MM.1S (cell line): ENCODE data around the gene NMRK1.

ENCODE experiments used
- DNase-seq: peaks from one replicate; pipeline ENCODE4 v3.0.0-alpha.2; 2015
- H2AFZ ChIP-seq: fragments of 300-600 bp; sonication (generic); 2 replicates; pipeline ENCODE4 v1.6.0; 2016; ENCODE audit warnings: antibody characterized with exemption, low read length
- H3F3A ChIP-seq: fragments of 300-600 bp; sonication (generic); 2 replicates; pipeline ENCODE4 v1.6.1; 2016; ENCODE audit warnings: mild to moderate bottlenecking, antibody characterized with exemption, low read length, moderate library complexity, mixed read lengths; ENCODE audit not compliant: insufficient read depth
- H3K27ac ChIP-seq: fragments of 300-600 bp; sonication (generic); 2 replicates; pipeline ENCODE4 v1.5.1; 2016; ENCODE audit warnings: mild to moderate bottlenecking, low read length
- H3K27me3 ChIP-seq: fragments of 300-600 bp; sonication (generic); replicated peaks from 2 replicates; pipeline ENCODE4 v1.6.0; 2016; ENCODE audit warnings: low read length; ENCODE audit not compliant: insufficient read depth
- H3K36me3 ChIP-seq: fragments of 300-600 bp; sonication (generic); replicated peaks from 2 replicates; pipeline ENCODE4 v1.6.1; 2016; ENCODE audit warnings: mild to moderate bottlenecking, low read length, mixed read lengths; ENCODE audit not compliant: insufficient read depth
- H3K4me1 ChIP-seq: fragments of 300-600 bp; sonication (generic); 2 replicates; pipeline ENCODE4 v1.6.1; 2016; ENCODE audit warnings: low read length, mixed read lengths
- H3K4me2 ChIP-seq: fragments of 300-600 bp; sonication (generic); 2 replicates; pipeline ENCODE4 v1.6.0; 2016; ENCODE audit warnings: low read depth, low read length
- H3K4me3 ChIP-seq: fragments of 300-600 bp; sonication (generic); 2 replicates; pipeline ENCODE4 v1.5.1; 2016; ENCODE audit warnings: low read length, mixed read lengths
- H3K79me2 ChIP-seq: fragments of 300-600 bp; sonication (generic); 2 replicates; pipeline ENCODE4 v1.6.1; 2016; ENCODE audit warnings: mixed run types, low read length, mixed read lengths
- H3K9ac ChIP-seq: fragments of 300-600 bp; sonication (generic); 2 replicates; pipeline ENCODE4 v1.6.1; 2016; ENCODE audit warnings: low read length, mixed read lengths
- H3K9me2 ChIP-seq: fragments of 300-600 bp; sonication (generic); replicated peaks from 2 replicates; pipeline ENCODE4 v1.6.1; 2016; ENCODE audit warnings: mild to moderate bottlenecking, low read length, mixed read lengths; ENCODE audit not compliant: insufficient read depth
- H3K9me3 ChIP-seq: fragments of 300-600 bp; sonication (generic); replicated peaks from 2 replicates; pipeline ENCODE4 v1.6.1; 2016; ENCODE audit warnings: mild to moderate bottlenecking, low read length, mixed read lengths; ENCODE audit not compliant: insufficient read depth
- H4K20me1 ChIP-seq: fragments of 300-600 bp; sonication (generic); 2 replicates; pipeline ENCODE4 v1.6.1; 2016; ENCODE audit warnings: mild to moderate bottlenecking, low read length, moderate library complexity, mixed read lengths; ENCODE audit not compliant: insufficient read depth
- EZH2 ChIP-seq: fragments of 300-600 bp; sonication (generic); optimal IDR thresholded peaks from 2 replicates; pipeline ENCODE3; 2017; ENCODE audit warnings: low read depth, mild to moderate bottlenecking, antibody characterized with exemption, low read length, mixed read lengths
- EZH2phosphoT487 ChIP-seq: fragments of 300-600 bp; sonication (generic); IDR thresholded peaks from 2 replicates; pipeline ENCODE4 v1.6.1; 2018; ENCODE audit warnings: antibody characterized with exemption, low read length
- TF ChIP-seq, protein P1 (sequence below): fragments of 300-600 bp; sonication (generic); IDR thresholded peaks from 2 replicates; pipeline ENCODE4 v1.5.1; 2016; ENCODE audit warnings: antibody characterized with exemption, low read length, mixed read lengths

Gene NMRK1

DNA sequence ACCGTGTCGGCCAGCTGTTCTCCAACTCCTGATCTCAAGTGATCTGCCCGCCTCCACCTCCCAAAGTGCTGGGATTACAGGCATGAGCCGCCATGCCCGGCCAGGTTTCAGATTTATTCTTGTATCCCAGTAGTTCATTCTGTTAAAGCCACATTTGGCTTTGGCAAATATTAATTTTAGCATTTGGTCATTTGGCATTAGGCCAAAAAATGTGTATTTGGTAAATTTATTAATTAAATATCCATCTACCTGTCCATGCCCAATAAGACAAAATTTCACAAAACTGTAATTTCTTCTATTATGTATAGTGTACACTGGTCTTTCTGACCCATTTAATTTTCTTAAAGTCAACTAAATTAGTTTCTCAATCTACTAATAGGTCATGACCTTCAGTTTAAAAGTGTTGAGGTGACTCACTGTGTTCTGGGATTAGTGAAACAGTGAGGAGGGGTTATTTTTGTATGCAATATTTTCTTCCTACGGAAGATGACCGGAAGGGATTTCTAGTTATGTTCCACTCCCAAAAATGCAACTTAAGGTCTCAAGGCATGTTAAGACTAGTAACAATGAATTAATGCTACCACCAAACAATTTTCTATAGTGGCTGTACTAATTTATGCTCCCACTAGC lies 21.4 kb upstream of the NMRK1 start:
- Histone ChIP-seq H3K9me3 (no peaks in the 10 kb centered on the region), H3K27ac (no peak overlapping the region), H3K4me2 (no peak overlapping the region), H3K4me3 (no peak overlapping the region), H3K79me2 (peaks cover 72% of the 10 kb centered on the region), H3K9me2 (no peaks in the 10 kb centered on the region), H4K20me1 (no peaks in the 10 kb centered on the region), H3K9ac (no peak overlapping the region), H3F3A (no peaks in the 10 kb centered on the region), H2AFZ (no peak overlapping the region), H3K36me3 (0 out of 2 replicates have a peak, but pooled peaks cover 3% of the 10 kb centered on the region), H3K4me1 (no peaks in the 10 kb centered on the region), H3K27me3 (no peaks in the 10 kb centered on the region)
- DNase-seq = no peak
- TF ChIP-seq EZH2 (no peak), EZH2phosphoT487 (no peak)
- TF ChIP-seq, protein P1, sequence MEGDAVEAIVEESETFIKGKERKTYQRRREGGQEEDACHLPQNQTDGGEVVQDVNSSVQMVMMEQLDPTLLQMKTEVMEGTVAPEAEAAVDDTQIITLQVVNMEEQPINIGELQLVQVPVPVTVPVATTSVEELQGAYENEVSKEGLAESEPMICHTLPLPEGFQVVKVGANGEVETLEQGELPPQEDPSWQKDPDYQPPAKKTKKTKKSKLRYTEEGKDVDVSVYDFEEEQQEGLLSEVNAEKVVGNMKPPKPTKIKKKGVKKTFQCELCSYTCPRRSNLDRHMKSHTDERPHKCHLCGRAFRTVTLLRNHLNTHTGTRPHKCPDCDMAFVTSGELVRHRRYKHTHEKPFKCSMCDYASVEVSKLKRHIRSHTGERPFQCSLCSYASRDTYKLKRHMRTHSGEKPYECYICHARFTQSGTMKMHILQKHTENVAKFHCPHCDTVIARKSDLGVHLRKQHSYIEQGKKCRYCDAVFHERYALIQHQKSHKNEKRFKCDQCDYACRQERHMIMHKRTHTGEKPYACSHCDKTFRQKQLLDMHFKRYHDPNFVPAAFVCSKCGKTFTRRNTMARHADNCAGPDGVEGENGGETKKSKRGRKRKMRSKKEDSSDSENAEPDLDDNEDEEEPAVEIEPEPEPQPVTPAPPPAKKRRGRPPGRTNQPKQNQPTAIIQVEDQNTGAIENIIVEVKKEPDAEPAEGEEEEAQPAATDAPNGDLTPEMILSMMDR = no peak

DNA sequence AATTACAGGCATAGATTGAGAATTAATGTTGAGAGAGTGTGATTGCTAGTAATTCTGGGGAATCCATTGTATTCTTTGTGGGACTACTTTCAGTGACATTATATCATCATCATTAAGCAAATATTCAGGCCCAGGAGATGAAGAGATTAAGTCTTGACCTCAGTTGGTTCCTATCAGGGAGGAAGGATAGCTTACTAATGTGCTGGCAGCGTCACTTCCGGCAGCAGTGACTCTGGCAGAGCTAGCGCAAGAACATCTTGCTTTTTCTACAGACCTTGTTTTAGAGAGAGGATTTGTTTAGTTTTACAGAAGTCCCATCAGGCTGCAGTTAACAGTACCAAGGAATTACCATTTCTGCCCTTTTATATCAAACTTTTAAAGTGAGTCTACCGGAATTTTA lies 20.6 kb upstream of the NMRK1 start:
- Histone ChIP-seq H3K79me2 (peaks cover 73% of the 10 kb centered on the region), H3K9ac (no peak overlapping the region), H3K4me3 (no peak overlapping the region), H3K27ac (no peak overlapping the region), H3K36me3 (0 out of 2 replicates have a peak, but pooled peaks cover 3% of the 10 kb centered on the region), H3K9me2 (no peaks in the 10 kb centered on the region), H3K9me3 (no peaks in the 10 kb centered on the region), H3K4me1 (no peaks in the 10 kb centered on the region), H3K4me2 (no peak overlapping the region), H4K20me1 (no peaks in the 10 kb centered on the region), H3K27me3 (no peaks in the 10 kb centered on the region), H2AFZ (no peak overlapping the region), H3F3A (no peaks in the 10 kb centered on the region)
- TF ChIP-seq EZH2phosphoT487 (no peak), EZH2 (no peak)
- TF ChIP-seq, protein P1 = no peak
- DNase-seq = no peak

DNA sequence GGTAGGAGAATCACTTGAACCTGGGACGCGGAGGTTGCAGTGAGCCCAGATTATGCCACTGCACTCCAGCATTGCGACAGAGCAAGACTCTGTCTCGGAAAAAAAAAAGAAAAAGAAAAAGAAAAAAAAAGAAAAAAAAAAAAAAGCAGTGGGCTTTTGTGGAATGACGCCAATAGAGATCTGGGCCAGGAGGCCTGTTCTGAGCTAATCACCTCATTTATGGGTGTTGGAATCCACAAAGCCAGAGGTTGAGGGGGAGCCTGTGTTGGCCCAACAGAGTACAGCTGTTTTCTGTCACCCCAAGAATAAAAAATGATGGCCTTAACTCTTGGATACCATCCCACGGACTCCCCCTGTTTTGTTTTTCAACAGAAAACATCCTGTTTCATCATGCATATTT lies 18.9 kb upstream of the NMRK1 start:
- Histone ChIP-seq H3K36me3 (no peaks in the 10 kb centered on the region), H3K27ac (no peak overlapping the region), H3K4me3 (no peak overlapping the region), H2AFZ (no peak overlapping the region), H4K20me1 (no peaks in the 10 kb centered on the region), H3F3A (no peaks in the 10 kb centered on the region), H3K27me3 (no peaks in the 10 kb centered on the region), H3K79me2 (peaks cover 73% of the 10 kb centered on the region), H3K9me2 (no peaks in the 10 kb centered on the region), H3K4me1 (no peaks in the 10 kb centered on the region), H3K9ac (no peak overlapping the region), H3K4me2 (no peak overlapping the region), H3K9me3 (no peaks in the 10 kb centered on the region)
- no peak for DNase-seq
- TF ChIP-seq, protein P1 = no peak
- TF ChIP-seq EZH2 (no peak), EZH2phosphoT487 (no peak)
